KMS-11 (cell line): ENCODE data around the gene GOLM1.

Experiments
- H2AFZ ChIP-seq: fragments of 200-600 bp; sonication (generic); 2 replicates; pipeline ENCODE4 v1.6.1; 2016; ENCODE audit warnings: antibody characterized with exemption, mixed run types, low read depth
- H3K27ac ChIP-seq: fragments of 200-600 bp; sonication (generic); 2 replicates; pipeline ENCODE4 v1.6.1; 2016; ENCODE audit warnings: mild to moderate bottlenecking, mixed run types
- H3K27me3 ChIP-seq: fragments of 200-600 bp; sonication (generic); 2 replicates; pipeline ENCODE4 v1.6.1; 2017; ENCODE audit warnings: mild to moderate bottlenecking, low read depth, mixed run types, moderate library complexity; ENCODE audit not compliant: insufficient read depth
- H3K36me3 ChIP-seq: fragments of 200-600 bp; sonication (generic); 2 replicates; pipeline ENCODE4 v1.6.1; 2017; ENCODE audit warnings: mild to moderate bottlenecking, mixed run types; ENCODE audit not compliant: insufficient read depth
- H3K4me1 ChIP-seq: fragments of 200-600 bp; sonication (generic); 2 replicates; pipeline ENCODE4 v1.6.1; 2016; ENCODE audit warnings: mild to moderate bottlenecking, low read depth, mixed run types; ENCODE audit not compliant: poor library complexity, severe bottlenecking
- H3K4me2 ChIP-seq: fragments of 200-600 bp; sonication (generic); 2 replicates; pipeline ENCODE4 v1.7.0; 2016; ENCODE audit warnings: mild to moderate bottlenecking, mixed run types
- H3K4me3 ChIP-seq: fragments of 200-600 bp; sonication (generic); IDR thresholded peaks from 2 replicates; pipeline ENCODE4 v1.6.1; 2017; ENCODE audit warnings: low read depth, low read length, mixed read lengths; ENCODE audit not compliant: insufficient read depth
- H3K79me2 ChIP-seq: fragments of 200-600 bp; sonication (generic); 2 replicates; pipeline ENCODE4 v1.6.1; 2016; ENCODE audit warnings: low read depth, mixed run types; ENCODE audit not compliant: insufficient read depth
- H3K9ac ChIP-seq: fragments of 200-600 bp; sonication (generic); 2 replicates; pipeline ENCODE4 v1.6.1; 2016; ENCODE audit warnings: mild to moderate bottlenecking, mixed run types
- H4K20me1 ChIP-seq: fragments of 200-600 bp; sonication (generic); 2 replicates; pipeline ENCODE4 v1.6.1; 2016; ENCODE audit warnings: mild to moderate bottlenecking, mixed run types; ENCODE audit not compliant: insufficient read depth
- TF ChIP-seq, protein P1 (sequence below): fragments of 200-600 bp; sonication (generic); conservative IDR thresholded peaks from 2 replicates; pipeline ENCODE4 v1.6.1; 2017; ENCODE audit warnings: low read depth, mild to moderate bottlenecking, antibody characterized with exemption, low read length, moderate library complexity, mixed read lengths

Gene GOLM1

DNA sequence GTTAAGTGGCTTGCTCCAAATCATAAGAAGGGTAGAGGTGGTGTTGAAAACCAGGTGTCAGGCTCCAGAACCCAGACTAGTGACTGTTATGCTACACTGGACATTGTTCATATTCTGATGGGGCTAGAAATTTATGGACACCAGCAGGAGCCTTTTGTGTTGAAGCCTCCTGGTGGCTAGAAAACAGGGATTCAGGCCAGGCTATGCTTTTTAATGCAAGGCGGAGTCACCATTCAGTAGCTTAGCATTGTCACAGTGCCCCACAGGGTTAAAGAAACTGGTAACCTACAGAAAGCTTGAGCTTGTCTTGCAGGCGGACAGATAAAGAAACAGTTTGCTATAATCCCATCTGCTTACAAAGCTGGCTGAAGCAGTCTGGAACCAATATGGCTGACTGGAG lies 23.0 kb upstream of the GOLM1 start:
- no peak overlapping the region for H3K4me3 ChIP-seq
- H3K4me2 ChIP-seq: no peak overlapping the region
- H3K79me2 ChIP-seq: no peaks in the 10 kb centered on the region
- no peaks in the 10 kb centered on the region for H3K36me3 ChIP-seq
- peaks cover 27% of the 10 kb centered on the region for H3K4me1 ChIP-seq
- TF ChIP-seq, protein P1, sequence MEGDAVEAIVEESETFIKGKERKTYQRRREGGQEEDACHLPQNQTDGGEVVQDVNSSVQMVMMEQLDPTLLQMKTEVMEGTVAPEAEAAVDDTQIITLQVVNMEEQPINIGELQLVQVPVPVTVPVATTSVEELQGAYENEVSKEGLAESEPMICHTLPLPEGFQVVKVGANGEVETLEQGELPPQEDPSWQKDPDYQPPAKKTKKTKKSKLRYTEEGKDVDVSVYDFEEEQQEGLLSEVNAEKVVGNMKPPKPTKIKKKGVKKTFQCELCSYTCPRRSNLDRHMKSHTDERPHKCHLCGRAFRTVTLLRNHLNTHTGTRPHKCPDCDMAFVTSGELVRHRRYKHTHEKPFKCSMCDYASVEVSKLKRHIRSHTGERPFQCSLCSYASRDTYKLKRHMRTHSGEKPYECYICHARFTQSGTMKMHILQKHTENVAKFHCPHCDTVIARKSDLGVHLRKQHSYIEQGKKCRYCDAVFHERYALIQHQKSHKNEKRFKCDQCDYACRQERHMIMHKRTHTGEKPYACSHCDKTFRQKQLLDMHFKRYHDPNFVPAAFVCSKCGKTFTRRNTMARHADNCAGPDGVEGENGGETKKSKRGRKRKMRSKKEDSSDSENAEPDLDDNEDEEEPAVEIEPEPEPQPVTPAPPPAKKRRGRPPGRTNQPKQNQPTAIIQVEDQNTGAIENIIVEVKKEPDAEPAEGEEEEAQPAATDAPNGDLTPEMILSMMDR: no peak
- H3K27ac ChIP-seq: no peak overlapping the region
- H2AFZ ChIP-seq: no peak overlapping the region
- H3K27me3 ChIP-seq: no peaks in the 10 kb centered on the region
- H3K9ac ChIP-seq: no peak overlapping the region
- no peaks in the 10 kb centered on the region for H4K20me1 ChIP-seq

DNA sequence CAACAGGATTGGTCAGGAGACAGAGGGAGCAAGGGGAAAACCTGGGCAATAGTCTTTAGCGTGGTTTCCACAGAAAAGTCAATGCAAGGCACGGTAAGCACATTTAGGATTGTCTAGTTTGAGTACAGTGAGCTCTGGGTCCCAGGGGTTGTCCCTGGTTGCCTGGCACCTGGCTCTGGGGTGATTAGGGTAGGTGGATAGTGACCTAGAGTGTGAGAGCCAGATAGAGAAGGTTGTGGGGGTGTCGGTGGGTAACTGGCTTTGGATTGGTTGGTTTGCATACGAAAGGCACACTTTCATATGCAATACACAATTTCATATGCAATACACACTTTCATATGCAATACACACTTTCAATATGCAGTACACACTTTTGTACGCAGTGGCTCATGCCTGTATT lies 20.1 kb upstream of the GOLM1 start:
- H3K4me1 ChIP-seq: peaks cover 15% of the 10 kb centered on the region
- no peak overlapping the region for H3K9ac ChIP-seq
- no peaks in the 10 kb centered on the region for H3K79me2 ChIP-seq
- H3K27ac ChIP-seq: no peak overlapping the region
- H2AFZ ChIP-seq: no peak overlapping the region
- H3K36me3 ChIP-seq: no peaks in the 10 kb centered on the region
- H3K4me3 ChIP-seq: no peak overlapping the region
- no peaks in the 10 kb centered on the region for H3K27me3 ChIP-seq
- H3K4me2 ChIP-seq: no peak overlapping the region
- H4K20me1 ChIP-seq: no peaks in the 10 kb centered on the region
- TF ChIP-seq, protein P1: no peak

DNA sequence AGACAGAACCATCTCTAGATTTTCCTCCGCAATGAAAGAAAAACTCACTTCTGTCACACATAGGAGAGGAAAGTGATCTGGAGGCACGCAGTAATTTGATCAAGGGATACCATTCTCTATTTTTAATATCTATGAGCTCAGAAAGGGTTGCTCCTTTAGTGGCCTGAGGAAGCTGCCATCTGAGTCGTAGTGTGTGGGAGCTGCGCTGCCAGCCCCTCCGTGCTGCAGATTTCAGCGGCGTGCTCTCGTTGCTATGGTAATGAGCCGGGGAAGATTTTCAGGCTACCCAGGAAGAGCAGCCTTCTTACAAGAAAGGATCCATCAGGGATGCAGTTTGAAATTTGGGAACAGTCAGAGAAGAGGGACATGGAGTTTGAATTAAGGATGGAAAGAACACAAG lies 17.1 kb upstream of the GOLM1 start:
- Histone ChIP-seq H2AFZ (no peak overlapping the region), H3K79me2 (no peaks in the 10 kb centered on the region), H3K4me2 (no peak overlapping the region), H3K4me3 (no peak overlapping the region), H3K4me1 (no peaks in the 10 kb centered on the region), H3K9ac (no peak overlapping the region), H3K27me3 (no peaks in the 10 kb centered on the region), H4K20me1 (no peaks in the 10 kb centered on the region), H3K36me3 (no peaks in the 10 kb centered on the region), H3K27ac (no peak overlapping the region)
- TF ChIP-seq, protein P1: no peak

DNA sequence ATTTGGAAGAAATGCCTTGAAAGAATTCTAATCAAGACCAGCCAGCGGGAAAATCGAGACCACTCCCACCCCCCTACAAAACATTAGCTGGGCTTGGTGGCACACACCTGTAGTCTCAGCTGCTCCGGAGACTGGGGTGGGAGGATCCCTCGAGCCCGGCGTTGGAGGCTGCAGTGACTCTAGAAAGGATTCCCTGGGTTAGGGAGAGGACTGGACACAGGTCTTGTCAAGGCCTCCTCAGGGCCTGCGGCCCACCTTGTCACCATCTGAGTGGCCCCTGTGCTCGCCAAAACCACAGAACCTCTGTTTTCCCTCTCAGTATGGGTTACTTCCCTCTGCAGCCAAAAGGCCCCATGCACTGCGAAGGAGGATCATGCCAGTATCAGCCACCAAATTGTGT lies 16.5 kb upstream of the GOLM1 start:
- Histone ChIP-seq H3K36me3 (no peaks in the 10 kb centered on the region), H3K79me2 (no peaks in the 10 kb centered on the region), H4K20me1 (no peaks in the 10 kb centered on the region), H3K27ac (no peak overlapping the region), H3K9ac (no peak overlapping the region), H3K4me3 (no peak overlapping the region), H2AFZ (no peak overlapping the region), H3K4me1 (no peaks in the 10 kb centered on the region), H3K4me2 (no peak overlapping the region), H3K27me3 (no peaks in the 10 kb centered on the region)
- TF ChIP-seq, protein P1: no peak

DNA sequence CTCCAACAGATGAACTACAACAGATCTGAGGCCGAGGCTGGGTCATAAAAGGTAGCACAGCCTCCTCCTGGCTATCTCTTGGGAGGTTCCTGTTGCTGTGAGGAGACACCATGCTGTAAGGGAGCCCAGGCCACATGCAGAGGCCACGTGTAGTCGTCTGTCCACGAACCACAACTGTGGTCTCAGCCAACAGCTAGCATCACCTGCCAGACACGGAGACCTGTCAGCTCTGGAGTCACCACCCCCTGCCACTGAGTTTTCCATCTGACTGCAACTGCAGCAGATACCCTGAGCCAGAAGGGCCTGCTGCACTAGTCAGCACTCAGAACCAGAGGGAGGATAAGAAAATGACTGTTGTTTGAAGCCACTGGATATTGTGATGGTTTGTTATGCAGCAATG lies 12.7 kb upstream of the GOLM1 start:
- Histone ChIP-seq H3K36me3 (no peaks in the 10 kb centered on the region), H3K4me3 (no peak overlapping the region), H2AFZ (no peak overlapping the region), H3K27ac (no peak overlapping the region), H4K20me1 (no peaks in the 10 kb centered on the region), H3K4me2 (no peak overlapping the region), H3K79me2 (no peaks in the 10 kb centered on the region), H3K9ac (no peak overlapping the region), H3K4me1 (peaks cover 12% of the 10 kb centered on the region), H3K27me3 (no peaks in the 10 kb centered on the region)
- TF ChIP-seq, protein P1: no peak
